Neuronal stem cell (in vitro differentiated cells): Measurements from ENCODE around the gene MAPRE3.

Experiments used
- DNase-seq: peaks from one replicate; pipeline ENCODE4 v3.0.0-alpha.2; 2013; ENCODE audit warnings: low spot score
- H2AFZ ChIP-seq: one replicate; pipeline ENCODE4 v1.6.1; 2013; ENCODE audit warnings: mild to moderate bottlenecking, low read length, inconsistent platforms
- H2AK5ac ChIP-seq: 2 replicates; pipeline ENCODE4 v1.6.1; 2013; ENCODE audit warnings: low read depth, mild to moderate bottlenecking, inconsistent platforms, low read length, moderate library complexity, mixed read lengths
- H2BK120ac ChIP-seq: 2 replicates; pipeline ENCODE4 v1.6.1; 2013; ENCODE audit warnings: low read depth, mild to moderate bottlenecking, inconsistent platforms, low read length, moderate library complexity, mixed read lengths
- H2BK12ac ChIP-seq: one replicate; pipeline ENCODE4 v1.6.1; 2013; ENCODE audit warnings: low read length, inconsistent platforms
- H2BK15ac ChIP-seq: 2 replicates; pipeline ENCODE4 v1.6.1; 2013; ENCODE audit warnings: mild to moderate bottlenecking, low read length, inconsistent platforms, mixed read lengths
- H2BK5ac ChIP-seq: one replicate; pipeline ENCODE4 v1.6.1; 2013; ENCODE audit warnings: inconsistent platforms, mild to moderate bottlenecking, low read length, moderate library complexity
- H3K14ac ChIP-seq: one replicate; pipeline ENCODE4 v1.6.1; 2013; ENCODE audit warnings: low read length, inconsistent platforms
- H3K18ac ChIP-seq: 2 replicates; pipeline ENCODE4 v1.6.1; 2013; ENCODE audit warnings: low read length, inconsistent platforms
- H3K23ac ChIP-seq: 2 replicates; pipeline ENCODE4 v1.6.1; 2013; ENCODE audit warnings: low read depth, mild to moderate bottlenecking, mixed read lengths, low read length, inconsistent platforms; ENCODE audit not compliant: poor library complexity
- H3K27ac ChIP-seq: replicated peaks from 3 replicates; pipeline ENCODE4 v1.5.1; 2013; ENCODE audit warnings: low read length, inconsistent platforms
- H3K27me3 ChIP-seq, 3 experiments: 2 replicates each; pipeline ENCODE4 v1.6.1; 2013; ENCODE audit warnings: low read length in 3 of 3, mild to moderate bottlenecking in 2 of 3, inconsistent platforms in 1 of 3, low read depth in 1 of 3, mixed read lengths in 1 of 3, moderate library complexity in 1 of 3; ENCODE audit not compliant: control insufficient read depth in 3 of 3, insufficient read depth in 3 of 3
- H3K36me3 ChIP-seq, 2 donors: replicated peaks in 1 of 2; 2 replicates each; pipeline ENCODE4 v1.6.1; 2013; ENCODE audit warnings: low read length in 2 of 2; ENCODE audit not compliant: control insufficient read depth in 2 of 2, insufficient read depth in 2 of 2
- H3K4ac ChIP-seq: 2 replicates; pipeline ENCODE4 v1.6.1; 2013; ENCODE audit warnings: inconsistent platforms, mild to moderate bottlenecking, low read length, moderate library complexity
- H3K4me1 ChIP-seq, 2 donors: 1 replicate in 1 of 2; 2 replicates in 1 of 2; pipeline ENCODE4 v1.6.1; 2013; ENCODE audit warnings: low read length in 2 of 2, low read depth in 1 of 2; ENCODE audit not compliant: control insufficient read depth in 2 of 2, insufficient read depth in 1 of 2
- H3K4me2 ChIP-seq: one replicate; pipeline ENCODE4 v1.6.1; 2013; ENCODE audit warnings: mild to moderate bottlenecking, low read length, inconsistent platforms; ENCODE audit not compliant: insufficient read depth, poor library complexity, severe bottlenecking
- H3K4me3 ChIP-seq, 2 donors: 2 replicates each; pipeline ENCODE4 v1.5.1; 2013; ENCODE audit warnings: low read length in 2 of 2, mild to moderate bottlenecking in 2 of 2, inconsistent platforms in 1 of 2, moderate library complexity in 1 of 2
- H3K79me1 ChIP-seq: one replicate; pipeline ENCODE4 v1.6.1; 2013; ENCODE audit warnings: low read depth, mild to moderate bottlenecking, inconsistent platforms, low read length, moderate library complexity
- H3K9ac ChIP-seq: one replicate; pipeline ENCODE4 v1.6.1; 2013; ENCODE audit warnings: mild to moderate bottlenecking, low read depth, low read length, inconsistent platforms; ENCODE audit not compliant: poor library complexity
- H3K9me3 ChIP-seq, 2 donors: replicated peaks in 1 of 2; 2 replicates each; pipeline versions ENCODE3 to v1.6.1; 2013; ENCODE audit warnings: low read length in 2 of 2, mild to moderate bottlenecking in 2 of 2, inconsistent platforms in 1 of 2, low read depth in 1 of 2, mixed read lengths in 1 of 2, moderate library complexity in 1 of 2; ENCODE audit not compliant: control insufficient read depth in 2 of 2, insufficient read depth in 1 of 2
- H4K8ac ChIP-seq: one replicate; pipeline ENCODE4 v1.6.1; 2013; ENCODE audit warnings: low read depth, mild to moderate bottlenecking, inconsistent platforms, low read length, moderate library complexity
- H4K91ac ChIP-seq: one replicate; pipeline ENCODE4 v1.6.1; 2013; ENCODE audit warnings: low read length, low read depth, mild to moderate bottlenecking, inconsistent platforms; ENCODE audit not compliant: poor library complexity
- WGBS, 2 donors: extraction: QIAGEN DNeasy Blood & Tissue Kit; methylation state at CpG; one replicate each; pipeline ENCODE4 v1.1.7; 2013; ENCODE audit warnings: missing lambda C conversion rate in 2 of 2, mixed read lengths in 1 of 2; ENCODE audit not compliant: insufficient read length in 2 of 2, insufficient replicate concordance in 1 of 2; ENCODE audit errors: extremely low coverage in 2 of 2; 5-methylcytosine and 5-hydroxymethylcytosine counted together

MAPRE3 gene

DNA sequence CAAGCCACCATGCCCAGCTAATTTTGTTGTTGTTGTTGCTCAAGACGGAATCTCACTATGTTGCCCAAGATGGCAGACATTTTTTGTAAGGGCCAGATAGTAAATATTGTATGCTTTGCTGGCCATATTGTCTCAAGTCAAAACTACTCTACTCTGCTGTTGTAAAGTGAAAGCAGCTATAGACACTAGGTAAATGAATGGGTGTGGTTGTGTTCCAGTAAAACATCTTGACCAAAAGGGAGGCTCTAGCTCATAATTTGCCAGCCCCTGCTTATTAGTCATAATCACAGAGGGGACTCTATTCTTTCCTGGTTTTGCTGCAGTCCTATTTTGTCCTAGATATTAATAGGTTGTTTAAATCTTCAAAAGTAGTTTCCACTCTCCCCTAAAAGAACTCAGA, 24.5 kb downstream of the MAPRE3 start:
- Histone ChIP-seq H3K4me1 (peaks cover 0 to 5% of the 10 kb centered on the region in 2 donors), H2BK12ac (no peak overlapping the region), H3K9me3 (no peaks in the 10 kb centered on the region), H3K18ac (no peak overlapping the region), H2AFZ (no peak overlapping the region), H3K9ac (no peak overlapping the region), H3K27me3 (no peaks in the 10 kb centered on the region), H3K79me1 (no peaks in the 10 kb centered on the region), H3K14ac (no peak overlapping the region), H3K4me2 (no peak overlapping the region), H4K8ac (no peak overlapping the region), H2AK5ac (no peak overlapping the region), H2BK120ac (no peak overlapping the region), H3K4ac (no peak overlapping the region), H3K36me3 (no peaks in the 10 kb centered on the region), H3K4me3 (no peak overlapping the region), H2BK5ac (no peak overlapping the region), H2BK15ac (no peak overlapping the region), H3K27ac (no peak overlapping the region), H3K23ac (no peak overlapping the region), H4K91ac (no peak overlapping the region)
- no CpG with 5 or more reads among the region's 1 CpG for WGBS, 2 donors
- DNase-seq = no peak

DNA sequence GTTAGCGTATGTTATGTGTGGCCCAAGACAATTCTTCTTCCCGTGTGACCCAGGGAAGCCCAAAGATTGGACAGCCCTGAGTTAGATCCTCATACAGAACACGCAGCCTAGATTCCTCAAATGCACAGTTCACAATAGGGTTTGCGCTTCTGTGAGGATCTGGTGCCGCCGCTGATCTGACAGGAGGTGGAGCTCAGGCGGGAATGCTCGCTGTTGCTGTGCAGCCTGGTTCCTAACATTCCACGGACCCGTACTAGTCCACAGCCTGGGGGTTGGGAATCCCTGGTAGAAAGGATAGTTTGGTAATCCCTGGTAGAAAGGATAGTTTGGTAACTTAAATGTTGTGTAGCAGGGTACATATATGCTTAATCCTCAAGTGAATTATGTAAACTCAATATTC, 27.0 kb downstream of the MAPRE3 start:
- H3K14ac ChIP-seq = no peak overlapping the region
- no peak overlapping the region for H2AFZ ChIP-seq
- no peak overlapping the region for H3K18ac ChIP-seq
- H3K36me3 ChIP-seq = no peaks in the 10 kb centered on the region
- H2BK120ac ChIP-seq = no peak overlapping the region
- H3K4me1 ChIP-seq = peaks cover 0 to 5% of the 10 kb centered on the region in 2 donors
- no peak overlapping the region for H4K91ac ChIP-seq
- H3K27ac ChIP-seq = no peak overlapping the region
- H3K27me3 ChIP-seq = no peaks in the 10 kb centered on the region
- H3K9ac ChIP-seq = no peak overlapping the region
- H3K4ac ChIP-seq = no peak overlapping the region
- WGBS, 2 donors = no CpG with 5 or more reads among the region's 10 CpGs
- H2BK15ac ChIP-seq = no peak overlapping the region
- no peak overlapping the region for H2AK5ac ChIP-seq
- no peak overlapping the region for H4K8ac ChIP-seq
- H3K23ac ChIP-seq = no peak overlapping the region
- peak; percentile 4 for DNase-seq
- no peak overlapping the region for H2BK12ac ChIP-seq
- H3K4me3 ChIP-seq = no peak overlapping the region
- no peaks in the 10 kb centered on the region for H3K9me3 ChIP-seq
- H3K4me2 ChIP-seq = no peak overlapping the region
- H3K79me1 ChIP-seq = no peaks in the 10 kb centered on the region
- H2BK5ac ChIP-seq = no peak overlapping the region

DNA sequence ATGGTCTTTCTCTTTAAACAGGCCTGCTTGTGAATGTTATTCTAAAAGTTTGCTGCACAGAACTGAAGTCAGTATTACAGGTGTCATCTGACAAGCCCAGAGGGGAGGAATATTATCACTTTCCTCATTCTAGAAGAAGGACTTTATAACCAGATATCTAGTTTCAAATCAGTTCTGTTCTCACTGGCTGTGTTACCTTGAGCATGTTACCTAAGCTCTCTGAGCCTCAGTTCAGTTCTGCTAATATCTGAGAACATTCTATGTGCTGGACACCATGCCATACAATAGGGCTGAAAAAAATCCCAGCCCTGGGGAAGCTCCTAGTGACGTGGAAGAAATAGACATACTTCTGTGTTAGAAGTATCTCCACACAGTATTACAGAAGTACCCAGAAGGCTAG, 27.9 kb downstream of the MAPRE3 start:
- DNase-seq = no peak
- Histone ChIP-seq H3K9ac (no peak overlapping the region), H3K36me3 (no peaks in the 10 kb centered on the region), H3K4me2 (no peak overlapping the region), H3K4me3 (no peak overlapping the region), H2AFZ (no peak overlapping the region), H4K91ac (no peak overlapping the region), H3K4me1 (peaks cover 0 to 5% of the 10 kb centered on the region in 2 donors), H3K4ac (no peak overlapping the region), H2AK5ac (no peak overlapping the region), H3K9me3 (no peaks in the 10 kb centered on the region), H2BK120ac (no peak overlapping the region), H3K18ac (no peak overlapping the region), H3K79me1 (no peaks in the 10 kb centered on the region), H3K23ac (no peak overlapping the region), H3K14ac (no peak overlapping the region), H3K27me3 (no peaks in the 10 kb centered on the region), H3K27ac (no peak overlapping the region), H2BK5ac (no peak overlapping the region), H2BK12ac (no peak overlapping the region), H4K8ac (no peak overlapping the region), H2BK15ac (no peak overlapping the region)
- WGBS, 2 donors = no CpG with 5 or more reads among the region's 1 CpG

- H4K91ac ChIP-seq = no peak overlapping the region
- peaks cover 0 to 5% of the 10 kb centered on the region in 2 donors for H3K4me1 ChIP-seq
- H2BK15ac ChIP-seq = no peak overlapping the region
- no peak overlapping the region for H2AK5ac ChIP-seq
- H4K8ac ChIP-seq = no peak overlapping the region
- DNase-seq = no peak
- H3K23ac ChIP-seq = no peak overlapping the region
- H3K14ac ChIP-seq = no peak overlapping the region
- WGBS, 2 donors = no CpG with 5 or more reads among the region's 4 CpGs
- no peak overlapping the region for H3K27ac ChIP-seq
- H3K4me2 ChIP-seq = no peak overlapping the region
- H2BK5ac ChIP-seq = no peak overlapping the region
- no peak overlapping the region for H3K4me3 ChIP-seq
- H3K9ac ChIP-seq = no peak overlapping the region
- H2AFZ ChIP-seq = no peak overlapping the region
- H3K36me3 ChIP-seq = no peaks in the 10 kb centered on the region
- no peak overlapping the region for H3K18ac ChIP-seq
- no peaks in the 10 kb centered on the region for H3K27me3 ChIP-seq
- no peaks in the 10 kb centered on the region for H3K9me3 ChIP-seq
- no peak overlapping the region for H3K4ac ChIP-seq
- no peaks in the 10 kb centered on the region for H3K79me1 ChIP-seq
- H2BK12ac ChIP-seq = no peak overlapping the region
- H2BK120ac ChIP-seq = no peak overlapping the region
Observed at GRCh38 chr2:27000228-27000627, 29.8 kb downstream of the MAPRE3 start.
